ENCODE data around the gene RGS6.

The RGS6 gene

DNA sequence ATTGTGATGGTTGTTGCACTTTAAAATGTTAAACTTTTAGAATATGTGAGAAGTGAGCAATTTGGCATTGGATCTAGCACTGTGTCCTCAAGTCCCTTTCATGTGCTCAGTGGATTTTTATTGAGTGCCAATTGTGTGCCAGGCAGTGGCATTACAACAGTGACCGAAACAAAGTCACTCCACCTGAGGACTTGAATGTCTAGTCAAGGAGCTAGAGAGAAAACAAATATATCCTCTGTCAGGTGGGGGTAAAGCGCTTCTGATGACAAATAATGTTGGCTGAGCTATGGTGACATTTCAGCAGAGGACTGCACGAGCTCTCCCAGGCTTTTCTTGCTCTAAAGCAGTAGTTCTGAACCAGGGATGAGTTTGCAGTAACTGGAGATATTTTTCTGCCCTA lies 240.4 kb downstream of the RGS6 start:
- H3K4me3 ChIP-seq (ENCODE audit: low read depth, low read length), result no peak overlapping the region
- TF ChIP-seq, protein P1, sequence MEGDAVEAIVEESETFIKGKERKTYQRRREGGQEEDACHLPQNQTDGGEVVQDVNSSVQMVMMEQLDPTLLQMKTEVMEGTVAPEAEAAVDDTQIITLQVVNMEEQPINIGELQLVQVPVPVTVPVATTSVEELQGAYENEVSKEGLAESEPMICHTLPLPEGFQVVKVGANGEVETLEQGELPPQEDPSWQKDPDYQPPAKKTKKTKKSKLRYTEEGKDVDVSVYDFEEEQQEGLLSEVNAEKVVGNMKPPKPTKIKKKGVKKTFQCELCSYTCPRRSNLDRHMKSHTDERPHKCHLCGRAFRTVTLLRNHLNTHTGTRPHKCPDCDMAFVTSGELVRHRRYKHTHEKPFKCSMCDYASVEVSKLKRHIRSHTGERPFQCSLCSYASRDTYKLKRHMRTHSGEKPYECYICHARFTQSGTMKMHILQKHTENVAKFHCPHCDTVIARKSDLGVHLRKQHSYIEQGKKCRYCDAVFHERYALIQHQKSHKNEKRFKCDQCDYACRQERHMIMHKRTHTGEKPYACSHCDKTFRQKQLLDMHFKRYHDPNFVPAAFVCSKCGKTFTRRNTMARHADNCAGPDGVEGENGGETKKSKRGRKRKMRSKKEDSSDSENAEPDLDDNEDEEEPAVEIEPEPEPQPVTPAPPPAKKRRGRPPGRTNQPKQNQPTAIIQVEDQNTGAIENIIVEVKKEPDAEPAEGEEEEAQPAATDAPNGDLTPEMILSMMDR (IDR thresholded peaks at IDR 0.05; ENCODE audit: low read depth, low read length, missing control alignments), result no peak
- DNase-seq, result no peak
- no peaks in the 10 kb centered on the region for H3K27me3 ChIP-seq (replicated peaks)
- no peaks in the 10 kb centered on the region for H3K36me3 ChIP-seq (replicated peaks)
- in situ Hi-C loops (cut with HindIII; ENCODE audit: low pct_ligation_motif_present, low sequenced_read_pairs), result no loop called here
- H3K27ac ChIP-seq, result no peak overlapping the region

DNA sequence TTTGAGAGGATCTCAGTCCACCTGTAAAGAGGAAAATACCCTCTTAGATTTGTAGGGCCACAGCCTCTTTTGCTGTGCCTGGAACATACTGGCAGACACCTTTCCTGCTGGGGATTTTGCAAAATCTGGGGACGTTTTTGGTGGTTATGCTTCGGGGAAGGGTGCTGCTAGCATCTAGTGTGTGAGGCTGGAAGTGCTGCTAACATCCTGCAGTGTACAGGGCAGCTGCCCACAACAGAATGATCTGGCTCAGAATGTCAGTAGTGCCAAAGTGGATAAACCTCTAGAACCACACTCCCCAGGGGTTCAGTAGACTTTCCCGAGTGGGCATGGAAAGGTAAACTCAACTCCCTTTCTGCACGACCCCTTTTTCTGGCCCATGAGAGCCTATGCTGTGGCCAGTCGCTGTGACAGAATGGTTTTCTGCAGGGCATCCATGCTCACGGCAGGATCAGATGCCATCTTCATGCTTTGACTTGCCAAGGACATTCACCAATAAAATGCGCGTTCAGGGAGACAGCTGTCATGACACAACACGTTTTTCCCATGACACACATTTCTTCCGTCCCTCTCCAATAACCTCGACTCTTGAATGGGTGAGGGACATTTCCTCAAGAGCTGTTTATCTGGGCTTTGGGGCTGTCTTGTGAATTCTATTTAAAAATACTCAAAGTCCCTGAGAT lies 240.9 kb downstream of the RGS6 start:
- no peak for DNase-seq
- Histone ChIP-seq H3K27me3 (replicated peaks) (no peaks in the 10 kb centered on the region), H3K4me3 (ENCODE audit: low read depth, low read length) (no peak overlapping the region), H3K36me3 (replicated peaks) (no peaks in the 10 kb centered on the region), H3K27ac (no peak overlapping the region)
- TF ChIP-seq, protein P1 (IDR thresholded peaks at IDR 0.05; ENCODE audit: low read depth, low read length, missing control alignments), result no peak
- in situ Hi-C loops (cut with HindIII; ENCODE audit: low pct_ligation_motif_present, low sequenced_read_pairs), result no loop called here

DNA sequence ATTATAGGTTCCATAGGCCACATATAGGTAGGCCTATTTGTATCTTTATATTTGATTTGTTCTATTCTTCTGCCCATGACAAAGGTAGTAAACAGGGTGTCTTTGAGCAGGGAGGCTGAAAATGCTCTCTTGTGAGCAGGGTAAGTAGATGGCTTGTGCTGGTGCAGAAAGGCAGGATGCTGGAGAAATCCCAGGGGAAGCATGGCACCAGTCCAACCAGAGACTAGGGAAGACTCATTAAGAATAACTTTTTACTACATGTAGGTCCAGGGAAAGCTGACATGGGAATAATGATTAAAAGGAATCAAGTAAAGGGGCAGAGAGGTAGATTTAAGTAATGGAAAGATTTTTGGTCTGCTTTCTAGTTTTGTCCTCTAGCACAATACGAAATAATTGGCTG lies 245.0 kb downstream of the RGS6 start:
- Histone ChIP-seq H3K36me3 (replicated peaks) (no peaks in the 10 kb centered on the region), H3K27me3 (replicated peaks) (no peaks in the 10 kb centered on the region), H3K27ac (no peak overlapping the region), H3K4me3 (ENCODE audit: low read depth, low read length) (no peak overlapping the region)
- in situ Hi-C loops (cut with HindIII; ENCODE audit: low pct_ligation_motif_present, low sequenced_read_pairs), result no loop called here
- TF ChIP-seq, protein P1 (IDR thresholded peaks at IDR 0.05; ENCODE audit: low read depth, low read length, missing control alignments), result no peak
- DNase-seq, result no peak

DNA sequence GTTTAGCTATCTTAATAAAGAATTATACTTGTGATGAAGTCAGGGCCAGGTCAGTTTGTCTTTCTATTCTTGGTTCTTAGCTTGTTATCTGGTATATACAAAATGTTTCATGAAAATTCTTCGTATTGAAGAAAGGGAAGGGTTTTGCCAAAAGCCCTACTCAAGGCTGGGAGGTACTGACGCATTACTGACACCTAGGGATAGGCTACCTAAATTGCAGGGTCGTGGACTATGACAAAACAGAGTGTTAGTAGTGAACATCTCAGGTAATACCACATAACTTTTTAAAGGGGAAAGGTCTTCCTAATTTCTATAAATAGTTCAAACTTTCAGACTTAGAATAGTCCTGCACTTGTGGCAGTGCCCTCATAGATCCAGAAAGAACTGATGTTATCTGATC lies 246.3 kb downstream of the RGS6 start:
- Histone ChIP-seq H3K27me3 (replicated peaks) (no peaks in the 10 kb centered on the region), H3K4me3 (ENCODE audit: low read depth, low read length) (no peak overlapping the region), H3K27ac (no peak overlapping the region), H3K36me3 (replicated peaks) (no peaks in the 10 kb centered on the region)
- TF ChIP-seq, protein P1 (IDR thresholded peaks at IDR 0.05; ENCODE audit: low read depth, low read length, missing control alignments), result no peak
- in situ Hi-C loops (cut with HindIII; ENCODE audit: low pct_ligation_motif_present, low sequenced_read_pairs), result no loop called here
- no peak for DNase-seq

DNA sequence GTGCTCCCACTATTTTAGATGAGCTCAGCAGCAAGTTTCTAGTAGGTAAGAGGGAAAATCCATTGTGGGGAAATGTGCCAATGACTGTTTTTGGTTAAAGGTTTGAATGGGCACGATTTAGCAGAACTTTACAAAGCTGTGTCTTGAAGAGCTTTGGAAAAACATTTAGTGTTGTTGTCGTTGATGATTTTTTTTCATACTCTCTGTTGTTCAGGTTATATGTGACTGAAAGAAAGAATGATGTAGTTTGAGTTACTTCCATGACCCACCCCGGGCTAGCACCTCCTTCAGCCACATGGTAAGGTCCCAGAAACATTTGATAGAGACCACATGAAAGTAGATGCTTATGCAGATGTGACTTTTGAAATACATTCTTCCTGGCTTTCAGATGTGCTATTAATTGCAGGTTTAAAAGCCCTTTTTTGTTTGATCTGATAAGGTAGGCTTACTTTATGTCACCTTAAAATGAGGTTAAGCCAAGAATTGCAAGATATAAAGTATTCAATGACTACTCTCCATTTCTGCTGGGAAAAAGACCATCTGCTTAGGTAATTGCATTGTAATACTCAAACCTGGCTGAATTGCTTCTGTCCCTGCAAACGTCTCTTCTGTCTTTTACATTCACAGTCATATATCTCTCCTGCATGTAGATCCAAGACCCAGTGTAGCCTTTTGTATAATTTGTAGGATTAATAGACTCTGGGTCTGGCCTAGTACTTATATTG lies 250.6 kb downstream of the RGS6 start:
- in situ Hi-C loops (cut with HindIII; ENCODE audit: low pct_ligation_motif_present, low sequenced_read_pairs), result no loop called here
- Histone ChIP-seq H3K27me3 (replicated peaks) (no peaks in the 10 kb centered on the region), H3K27ac (no peak overlapping the region), H3K36me3 (replicated peaks) (no peaks in the 10 kb centered on the region), H3K4me3 (ENCODE audit: low read depth, low read length) (no peak overlapping the region)
- no peak for DNase-seq
- TF ChIP-seq, protein P1 (IDR thresholded peaks at IDR 0.05; ENCODE audit: low read depth, low read length, missing control alignments), result no peak

Measured in brain microvascular endothelial cell (primary cell).